GM21576 (cell line): Measurements from ENCODE around the gene CCDC43.
"Not testable (repeated sequence)": the region's sequence is repeated elsewhere in the genome, so short reads cannot be mapped to it uniquely, and the experiment has no call there.

ENCODE experiments used
- ATAC-seq: cut with Tn5 transposase; IDR thresholded peaks from one replicate; pipeline ENCODE4 v1.9.1; 2021; ENCODE audit warnings: mild to moderate bottlenecking, moderate library complexity; ENCODE audit not compliant: unreplicated experiment

Gene CCDC43

DNA sequence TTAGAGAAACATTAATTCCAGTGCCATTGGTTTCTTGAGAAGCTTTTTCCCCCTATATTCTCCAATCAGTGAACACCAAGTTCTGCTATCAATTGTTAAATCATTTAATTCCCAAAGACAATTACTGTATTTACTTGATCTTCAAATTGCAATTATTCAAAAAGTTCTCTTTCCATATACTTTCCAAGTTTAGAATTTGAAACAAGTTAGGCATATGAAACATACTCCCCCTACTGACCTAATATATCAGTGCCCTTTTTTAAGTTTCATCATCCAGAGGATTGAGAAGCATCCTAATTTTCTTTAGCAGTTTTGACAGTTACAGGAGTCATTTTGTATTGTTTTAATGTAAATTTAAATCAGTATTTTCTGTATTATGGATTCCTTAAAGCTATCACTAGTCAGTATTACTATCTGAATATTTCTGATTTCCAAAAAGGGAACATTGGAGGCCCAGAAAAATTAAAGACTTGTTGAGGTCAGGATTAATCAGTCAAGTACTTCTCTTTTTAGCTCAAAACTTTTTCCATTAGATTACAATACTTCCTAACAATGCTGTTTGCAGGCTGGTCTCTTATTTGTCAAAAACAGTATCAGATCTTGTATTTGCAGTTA lies 17.0 kb downstream of the CCDC43 start:
- no peak for ATAC-seq

DNA sequence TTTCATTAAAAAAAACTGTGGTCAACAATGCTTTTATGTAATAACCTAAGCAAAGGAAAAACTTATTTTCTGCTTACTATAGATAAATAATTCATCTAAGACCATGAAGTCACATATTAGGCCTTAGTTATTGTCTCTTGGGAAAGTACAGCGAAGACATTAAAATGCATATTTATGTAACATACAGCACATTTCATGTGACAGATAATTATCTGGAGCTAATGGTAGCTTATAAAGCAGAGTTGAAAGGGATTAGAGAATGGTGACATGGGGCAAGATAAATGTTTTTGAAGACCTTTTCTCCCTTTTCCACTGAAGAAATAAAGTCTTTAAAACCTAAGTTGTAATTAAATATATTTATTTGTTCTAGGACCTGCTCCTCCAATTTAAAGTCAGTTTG lies 23.6 kb downstream of the CCDC43 start:
- ATAC-seq, result no peak

DNA sequence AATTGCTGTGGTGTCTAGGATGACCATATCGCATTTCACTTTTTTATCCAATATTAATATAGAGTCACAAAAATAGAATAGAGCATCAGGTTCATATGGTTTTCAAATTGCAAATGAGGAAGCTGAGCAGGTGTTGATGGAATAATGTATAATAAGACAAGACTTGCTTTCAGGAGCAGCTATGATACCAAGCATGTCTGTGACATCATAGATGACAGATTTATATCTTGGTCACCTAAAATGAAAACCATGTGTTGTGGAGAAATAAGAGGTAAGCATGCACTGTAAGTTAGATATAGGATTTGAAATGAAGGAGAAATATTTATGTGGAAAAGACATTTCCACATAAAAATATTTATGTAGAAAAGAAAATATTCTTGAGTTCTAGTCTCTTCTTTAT lies 24.7 kb downstream of the CCDC43 start:
- ATAC-seq, result no peak

DNA sequence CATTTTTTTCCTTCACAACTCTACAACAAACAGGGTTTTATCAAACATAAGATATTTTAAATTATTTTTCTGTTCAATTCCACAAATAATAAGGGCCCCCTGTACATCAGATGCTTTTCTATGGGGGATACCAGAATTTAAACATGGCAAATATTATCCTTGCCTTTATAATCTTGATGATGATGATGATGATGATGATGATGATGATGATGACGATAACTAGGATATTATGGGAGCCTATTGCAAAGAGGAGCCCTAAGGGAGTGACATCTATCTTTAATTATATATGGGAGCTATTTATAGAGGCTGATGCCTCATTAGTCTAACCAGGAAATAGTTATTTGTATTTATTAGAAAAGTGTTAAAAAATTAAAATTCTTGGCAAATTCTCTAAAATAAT lies 26.5 kb downstream of the CCDC43 start:
- no peak for ATAC-seq

- no peak for ATAC-seq
These were observed 27.7 kb downstream of the CCDC43 start for GRCh38 chr17:44661835-44662234.

GRCh38 chr17:44655983-44656710 lies 33.4 kb downstream of the CCDC43 start, which contains the start of gene MEIOC:
MEIOC (plus strand) TSS chr17:44656468; CDS start chr17:44656614, 146 bp downstream.
- ATAC-seq, result no peak

DNA sequence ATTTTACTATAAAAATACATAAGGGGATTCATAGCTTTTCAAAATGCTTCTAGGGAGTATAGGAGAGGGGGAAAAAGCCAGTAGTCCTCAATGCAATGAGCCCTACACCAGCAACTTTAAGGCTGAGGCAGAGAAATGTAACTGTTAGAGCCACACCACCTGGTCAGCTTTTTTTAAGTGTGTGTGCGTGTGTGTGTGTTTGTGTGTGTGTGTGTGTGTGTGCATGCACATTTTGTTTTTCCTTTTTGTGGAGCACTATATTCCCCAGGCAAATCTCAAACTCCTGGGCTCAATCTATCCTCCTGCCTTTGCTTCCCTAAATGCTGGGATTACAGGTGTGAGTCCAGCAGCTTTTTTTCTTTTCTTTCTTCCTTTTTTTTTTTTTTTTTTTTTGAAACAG lies 35.6 kb downstream of the CCDC43 start:
- ATAC-seq, result no peak

DNA sequence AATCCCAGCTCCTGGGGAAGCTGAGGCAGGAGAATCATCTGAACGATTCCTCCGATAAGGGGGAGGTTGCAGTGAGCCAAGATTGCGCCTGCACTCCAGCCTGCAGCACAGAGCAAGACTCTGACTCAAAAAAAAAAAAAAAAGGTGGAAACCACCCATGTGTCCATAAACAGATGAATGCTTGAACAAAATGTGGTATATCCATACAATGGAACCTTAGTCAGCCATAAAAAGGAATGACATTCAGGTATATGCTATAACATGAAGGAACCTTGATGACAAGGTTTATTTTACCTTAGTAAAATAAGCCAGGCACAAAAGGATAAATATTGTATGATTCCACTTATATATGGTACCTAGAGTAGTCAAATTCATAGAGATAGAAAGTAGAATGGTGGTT lies 36.2 kb downstream of the CCDC43 start:
- no peak for ATAC-seq

- no peak for ATAC-seq
These were observed 36.8 kb downstream of the CCDC43 start for GRCh38 chr17:44652727-44653126.

- no peak for ATAC-seq
These were observed 38.3 kb downstream of the CCDC43 start for GRCh38 chr17:44651228-44651627.

- ATAC-seq, result no peak
These were observed 40.6 kb downstream of the CCDC43 start for GRCh38 chr17:44648963-44649362.

GRCh38 chr17:44647736-44648135 lies 41.8 kb downstream of the CCDC43 start:
- no peak for ATAC-seq

DNA sequence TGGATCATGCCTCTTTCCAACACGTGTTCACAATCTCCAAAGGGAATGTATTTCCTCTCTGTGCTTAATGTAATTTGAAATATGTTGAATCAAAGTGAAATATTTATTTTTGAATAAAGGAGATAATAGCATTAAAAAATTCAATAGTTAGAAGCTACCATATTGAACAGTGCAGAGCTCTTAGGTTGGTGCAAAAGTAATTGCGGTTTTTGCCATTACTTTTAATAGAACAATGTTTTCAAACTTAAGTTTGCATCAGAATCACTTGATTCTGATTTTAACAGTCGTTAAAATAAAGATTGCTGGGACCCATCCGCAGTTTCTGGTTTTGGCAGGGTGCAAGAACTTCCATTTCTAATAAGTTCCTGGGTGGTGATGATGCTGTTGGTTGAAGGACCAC lies 43.3 kb downstream of the CCDC43 start:
- ATAC-seq, result no peak

- ATAC-seq, result no peak
These were observed 44.2 kb downstream of the CCDC43 start for GRCh38 chr17:44645341-44645740.

- no peak for ATAC-seq
These were observed 46.7 kb downstream of the CCDC43 start for GRCh38 chr17:44642834-44643233.

DNA sequence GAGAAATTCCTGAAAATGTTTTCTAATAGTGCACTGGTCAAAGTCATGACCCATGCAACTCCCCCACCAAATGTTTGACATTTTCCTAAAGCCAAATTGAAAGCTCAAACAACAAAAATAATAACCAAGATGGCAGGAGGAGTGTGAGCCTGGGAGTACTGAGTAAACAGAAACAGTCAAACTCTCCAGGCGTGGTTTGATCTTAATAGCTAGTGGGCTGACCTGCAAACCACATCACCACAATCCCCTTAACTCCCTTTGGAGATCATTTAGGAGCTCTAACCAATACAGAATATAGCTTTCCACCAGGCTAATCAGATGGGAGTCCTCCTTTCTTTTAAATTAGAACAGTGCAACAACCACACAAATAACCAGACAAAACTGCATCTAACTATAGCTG lies 52.5 kb downstream of the CCDC43 start:
- no peak for ATAC-seq

DNA sequence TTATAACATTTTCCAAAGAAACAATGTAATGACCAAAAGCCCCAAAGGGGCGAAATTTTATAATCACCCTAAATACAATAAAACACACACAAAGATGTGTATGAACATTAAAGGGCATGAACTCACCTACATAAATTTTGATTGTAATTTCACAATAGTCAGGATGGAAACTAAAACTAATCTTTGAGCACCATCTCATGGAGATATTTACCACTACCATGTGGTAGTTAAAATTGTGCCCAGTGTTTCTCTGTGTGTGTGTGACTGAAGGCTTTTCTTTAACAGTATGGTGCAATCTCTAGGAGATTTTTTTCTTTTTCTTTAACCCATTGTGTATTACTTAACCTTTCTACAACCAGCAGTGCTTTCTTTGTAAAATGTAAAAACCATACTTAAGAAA lies 53.0 kb downstream of the CCDC43 start:
- ATAC-seq, result no peak

DNA sequence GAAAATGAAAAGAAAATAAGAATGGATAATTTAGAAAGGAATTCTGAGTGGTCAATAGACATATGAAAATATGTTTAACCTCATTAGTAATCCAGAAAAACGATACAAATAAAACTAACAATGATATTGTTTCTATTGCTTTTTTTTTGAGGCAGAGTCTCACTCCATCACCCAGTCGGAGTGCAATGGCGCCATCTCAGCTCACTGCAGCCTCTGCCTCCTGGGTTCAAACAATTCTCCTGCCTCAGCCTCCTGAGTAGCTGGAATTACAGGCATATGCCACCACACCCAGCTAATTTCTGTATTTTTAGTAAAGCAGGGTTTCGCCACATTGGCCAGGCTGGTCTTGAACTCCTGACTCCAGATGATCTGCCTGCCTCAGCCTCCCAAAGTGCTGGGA lies 55.2 kb downstream of the CCDC43 start:
- not testable (repeated sequence) for ATAC-seq

DNA sequence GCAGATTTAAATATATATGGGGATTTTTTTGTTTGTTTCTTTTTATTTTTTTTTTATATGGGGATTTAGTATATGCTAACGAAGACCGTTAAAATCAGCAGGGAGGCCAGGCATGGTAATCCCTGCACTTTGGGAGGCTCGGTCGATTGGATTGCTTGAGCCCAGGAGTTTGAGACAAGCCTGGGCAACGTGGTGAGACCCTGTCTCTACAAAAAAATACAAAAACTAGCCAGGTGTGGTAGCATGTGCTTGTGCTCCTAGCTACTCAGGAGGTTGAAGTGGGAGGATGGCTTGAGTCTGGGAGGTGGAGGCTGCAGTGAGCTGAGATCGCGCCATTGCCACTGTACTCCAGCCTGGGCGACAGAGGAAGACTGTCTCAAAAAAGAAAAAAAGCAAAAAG lies 55.6 kb downstream of the CCDC43 start:
- no peak for ATAC-seq

DNA sequence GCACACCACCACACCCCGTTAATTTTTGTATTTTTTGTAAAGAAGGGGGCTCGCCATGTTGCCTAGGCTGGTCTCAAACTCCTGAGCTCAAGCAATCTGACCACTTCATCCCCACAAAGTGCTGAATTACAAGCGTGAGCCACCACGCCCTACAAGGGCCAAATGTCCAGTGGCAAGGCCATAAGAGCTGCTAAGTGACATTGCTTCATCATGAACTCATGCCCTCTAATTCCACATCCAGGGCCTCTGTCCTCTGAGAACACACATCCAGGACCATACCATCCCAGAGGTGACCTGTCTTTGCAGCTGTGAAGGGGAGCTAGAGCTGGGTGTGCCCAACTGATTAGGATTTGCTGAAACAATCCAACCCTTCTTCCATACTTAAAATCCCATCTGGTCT lies 58.9 kb downstream of the CCDC43 start:
- ATAC-seq, result no peak

- no peak for ATAC-seq
These were observed 60.3 kb downstream of the CCDC43 start for GRCh38 chr17:44629314-44629713.

- ATAC-seq, result no peak
These were observed 61.1 kb downstream of the CCDC43 start for GRCh38 chr17:44628243-44629188.
